Measurements from ENCODE around the gene BICD2.

DNA sequence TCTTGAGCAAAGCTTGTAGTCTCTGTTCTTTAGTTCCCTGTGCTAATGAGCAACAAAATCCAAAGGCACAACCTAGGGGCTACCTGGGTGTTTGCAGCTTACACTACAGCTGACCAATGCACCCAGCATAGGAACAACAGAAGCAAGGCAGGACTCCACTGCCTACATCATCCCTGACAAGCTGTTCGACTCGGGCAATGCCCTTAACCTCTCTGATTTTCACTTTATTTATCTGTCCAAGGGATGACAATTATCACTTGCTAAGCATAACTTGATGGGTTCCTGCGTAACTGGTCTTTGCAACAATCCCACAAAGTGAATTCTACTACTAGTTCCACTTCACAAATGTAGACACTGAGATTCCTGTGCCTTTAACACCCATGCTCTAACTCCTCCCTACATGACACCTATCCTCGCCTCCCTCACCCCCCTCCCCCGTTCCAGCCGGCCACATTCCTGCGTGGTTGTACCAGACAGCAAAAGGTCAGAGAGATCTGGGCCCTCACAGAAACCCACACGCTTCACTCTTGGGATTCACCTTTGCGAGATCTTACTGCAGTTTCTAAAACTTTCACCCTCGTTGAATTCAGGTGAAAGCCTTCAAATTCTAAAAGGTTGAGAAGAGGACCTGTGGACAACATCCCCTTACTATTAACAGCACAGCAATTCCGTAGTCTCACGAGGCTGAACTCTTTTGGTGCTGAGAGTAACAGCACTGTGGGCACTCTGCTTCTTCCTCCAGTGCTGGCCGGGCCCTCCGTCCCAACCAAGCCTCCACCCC lies 95.7 kb downstream of the BICD2 start:
- no peak for TF ChIP-seq CTCF (IDR thresholded peaks at IDR 0.05; ENCODE audit: low read length)
- no peak for TF ChIP-seq EZH2 (optimal IDR thresholded peaks at IDR 0.05; ENCODE audit: low read depth, low read length)

All from MM.1S (cell line).